GM12891 (cell line): ENCODE measurements around the gene ZNF641.

Experiments used
- PAX5 ChIP-seq: IDR thresholded peaks from 2 replicates; pipeline ENCODE4 v1.6.1; 2011; ENCODE audit warnings: low read length, moderate library complexity, mild to moderate bottlenecking; ENCODE audit not compliant: insufficient read depth, severe bottlenecking
- POLR2A ChIP-seq: IDR thresholded peaks from 2 replicates; pipeline ENCODE4 v1.6.1; 2011; ENCODE audit warnings: low read depth, low read length, control low read depth
- POLR2AphosphoS5 ChIP-seq: IDR thresholded peaks from 2 replicates; pipeline ENCODE4 v1.6.1; 2011; ENCODE audit warnings: low read depth, low read length, control low read depth
- POU2F2 ChIP-seq: IDR thresholded peaks from 2 replicates; pipeline ENCODE4 v1.6.1; 2011; ENCODE audit warnings: low read depth, mild to moderate bottlenecking, control low read depth, low read length, moderate library complexity
- SPI1 ChIP-seq: IDR thresholded peaks from 2 replicates; pipeline ENCODE4 v1.6.1; 2011; ENCODE audit warnings: low read depth, low read length, control low read depth
- TAF1 ChIP-seq: IDR thresholded peaks from 2 replicates; pipeline ENCODE4 v1.6.1; 2011; ENCODE audit warnings: low read depth, low read length, control low read depth

DNA sequence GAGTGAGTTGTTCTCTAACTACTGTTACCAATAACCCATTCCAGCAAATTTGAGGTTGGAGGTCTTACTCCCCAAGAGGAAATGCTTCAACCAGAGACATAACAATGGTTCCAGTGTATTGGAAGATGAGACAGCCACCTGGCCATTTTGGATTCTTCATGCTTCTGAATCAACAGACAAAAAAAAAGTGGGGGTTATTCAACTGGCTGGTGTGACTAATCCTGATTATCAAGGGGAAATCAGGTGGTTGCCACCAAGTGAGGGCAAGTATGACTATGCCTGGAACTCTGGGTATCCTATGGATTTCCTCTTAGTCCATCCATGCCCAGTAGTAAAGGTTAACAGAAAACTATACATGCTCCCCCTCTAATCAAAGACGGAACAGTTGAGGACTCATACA, 29.9 kb upstream of the ZNF641 start:
- TF ChIP-seq TAF1 (no peak), POLR2A (no peak), POLR2AphosphoS5 (no peak), SPI1 (no peak), POU2F2 (no peak), PAX5 (no peak)
